GM21360 (cell line): Measurements from ENCODE around the gene CCDC57.
"Not testable (repeated sequence)": the region's sequence is repeated elsewhere in the genome, so short reads cannot be mapped to it uniquely, and the experiment has no call there.

Source experiments
- ATAC-seq: cut with Tn5 transposase; IDR thresholded peaks from one replicate; pipeline ENCODE4 v1.9.1; 2021; ENCODE audit warnings: mild to moderate bottlenecking, moderate library complexity; ENCODE audit not compliant: unreplicated experiment

Gene CCDC57

DNA sequence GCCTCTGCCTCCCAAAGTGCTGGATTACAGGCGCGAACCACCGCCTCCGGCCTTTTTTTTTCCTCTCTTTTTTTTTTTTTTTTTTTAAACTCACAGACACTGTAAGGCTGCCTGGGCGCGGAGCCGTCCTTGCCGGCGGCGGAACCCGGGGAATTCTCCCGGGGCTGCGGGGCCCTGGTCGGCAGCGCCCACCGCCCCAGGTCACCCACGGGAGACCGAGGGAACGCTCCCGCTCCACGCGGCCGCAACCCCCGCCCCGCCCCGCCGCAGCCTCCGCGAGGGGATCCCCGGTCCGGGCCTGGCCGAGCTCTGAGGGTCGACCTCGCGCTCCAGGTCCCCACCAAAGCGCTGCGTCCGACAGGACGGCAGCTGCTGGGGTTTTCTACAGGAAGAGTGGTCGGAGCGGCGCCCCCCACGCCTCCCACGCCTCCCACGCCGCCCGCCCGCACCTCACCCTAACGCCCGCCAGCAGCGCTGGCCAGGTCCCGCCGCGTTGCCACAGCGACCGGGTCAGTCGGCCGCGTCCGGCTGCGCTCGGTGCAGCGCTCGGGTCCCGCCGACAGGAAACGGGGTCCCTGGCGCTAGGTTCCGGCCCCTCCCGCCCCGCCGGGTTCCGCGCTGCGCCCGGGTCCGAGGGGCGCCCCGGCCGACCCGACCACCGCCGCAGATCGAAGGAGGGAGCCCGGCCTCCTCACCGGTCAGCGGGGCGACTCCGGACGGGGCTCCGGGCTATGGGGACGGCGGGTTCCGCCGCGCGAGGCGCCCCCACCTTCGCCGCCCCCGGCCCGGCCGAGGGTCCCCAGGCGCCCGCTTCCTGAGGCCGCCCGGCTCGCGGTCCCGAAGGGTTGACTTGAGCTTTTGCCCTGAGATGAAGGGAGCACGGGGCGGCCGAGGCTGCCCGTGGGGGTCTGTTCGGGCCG lies at the start of gene CCDC57:
CCDC57 (minus strand) TSS at position 512 of the 920 bp plus-strand sequence. CDS start 10,898 bp downstream, outside the sequence.
- ATAC-seq, result peak; percentile 66

GRCh38 chr17:82262344-82262743 lies 49.7 kb upstream of the CCDC57 start:
- no peak for ATAC-seq

- ATAC-seq, result not testable (repeated sequence)
Observed at GRCh38 chr17:82259972-82260961, 47.6 kb upstream of the CCDC57 start.

DNA sequence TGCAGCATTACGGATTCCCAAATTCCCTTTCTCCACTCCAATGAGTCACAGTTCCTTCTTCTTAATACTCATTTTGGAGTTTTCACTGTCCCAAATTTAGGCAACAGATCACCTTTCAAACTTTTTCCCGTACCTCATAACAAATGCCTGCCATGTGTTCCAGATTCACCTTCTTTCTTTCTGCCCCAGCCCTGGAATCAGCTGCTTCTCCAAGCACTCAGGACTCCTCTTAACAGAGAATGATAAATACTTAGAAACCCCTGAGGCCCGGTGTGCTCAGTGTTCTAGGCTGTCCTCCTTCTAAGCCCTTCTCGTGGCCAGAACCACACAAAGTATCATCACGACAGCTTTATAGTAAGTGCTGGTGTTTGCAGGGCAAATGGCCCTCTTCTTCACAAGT lies 45.9 kb upstream of the CCDC57 start:
- ATAC-seq, result no peak

DNA sequence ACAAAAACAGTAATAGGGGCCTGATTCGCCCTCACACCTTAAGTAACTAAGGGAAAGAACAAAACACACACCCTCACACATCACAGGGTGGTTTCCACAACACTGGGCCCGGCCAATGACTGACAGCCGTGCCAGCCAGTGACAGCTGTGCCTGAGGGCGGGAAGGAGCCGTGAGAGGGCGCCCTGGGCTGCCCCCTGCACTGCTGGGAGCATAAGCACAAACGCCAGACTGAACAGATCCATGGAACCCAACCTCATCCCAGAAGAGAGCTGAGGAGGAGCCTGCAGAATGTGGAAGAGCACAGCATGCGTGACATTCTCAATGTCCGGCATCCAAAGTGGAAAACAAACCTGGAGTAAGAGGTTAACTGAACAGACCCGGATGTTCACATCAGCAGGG lies 44.8 kb upstream of the CCDC57 start:
- ATAC-seq, result no peak

GRCh38 chr17:82256242-82256885 lies 43.7 kb upstream of the CCDC57 start:
- ATAC-seq, result no peak

DNA sequence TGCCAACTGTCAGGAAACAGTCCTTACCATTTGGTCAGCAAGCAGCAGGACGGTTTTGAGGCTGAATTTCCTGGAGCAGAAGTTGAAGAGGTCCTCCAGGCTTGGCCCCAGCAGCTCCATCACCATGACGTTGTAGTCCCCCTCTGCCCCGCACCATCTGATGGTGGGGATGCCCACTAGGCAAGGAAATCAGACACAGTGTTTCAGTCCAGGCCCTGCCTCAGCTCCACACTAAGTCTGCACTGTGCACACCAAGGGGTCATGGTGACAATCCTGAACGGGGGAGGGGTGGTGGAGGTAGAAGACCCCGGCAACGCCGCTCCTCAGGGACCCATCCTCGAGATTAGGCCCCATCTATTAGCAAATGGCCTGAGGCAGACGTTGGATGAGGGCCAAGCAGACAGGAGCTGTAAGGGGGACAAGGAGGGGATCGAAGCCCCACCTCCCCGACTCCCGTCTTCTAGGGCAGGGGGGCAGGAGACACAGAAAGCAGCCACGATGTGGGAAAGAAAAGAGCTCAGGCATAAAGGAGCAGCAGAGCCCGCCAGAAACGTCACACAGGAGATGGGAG lies 42.8 kb upstream of the CCDC57 start:
- no peak for ATAC-seq

GRCh38 chr17:82254746-82255145 lies 42.1 kb upstream of the CCDC57 start:
- ATAC-seq, result not testable (repeated sequence)

- ATAC-seq, result not testable (repeated sequence)
Observed at GRCh38 chr17:82254096-82254495, 41.5 kb upstream of the CCDC57 start.

DNA sequence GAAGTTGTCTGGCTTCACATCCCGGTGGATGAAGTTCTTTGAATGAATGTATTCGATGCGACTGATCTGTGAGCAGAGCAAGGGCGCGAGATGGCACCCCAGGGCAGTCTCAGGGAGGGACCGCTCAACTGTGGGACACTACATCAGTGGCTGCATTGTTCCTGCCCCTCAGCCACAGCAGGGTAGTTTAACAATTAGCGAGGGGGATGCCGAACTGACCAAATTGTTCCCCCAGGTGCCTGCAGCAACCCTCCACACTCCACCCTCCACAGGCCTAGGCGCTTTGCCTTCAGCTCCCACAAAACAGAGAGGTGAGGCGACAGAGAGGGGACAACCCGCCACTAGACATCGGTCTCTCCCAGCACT lies 40.5 kb upstream of the CCDC57 start:
- no peak for ATAC-seq

DNA sequence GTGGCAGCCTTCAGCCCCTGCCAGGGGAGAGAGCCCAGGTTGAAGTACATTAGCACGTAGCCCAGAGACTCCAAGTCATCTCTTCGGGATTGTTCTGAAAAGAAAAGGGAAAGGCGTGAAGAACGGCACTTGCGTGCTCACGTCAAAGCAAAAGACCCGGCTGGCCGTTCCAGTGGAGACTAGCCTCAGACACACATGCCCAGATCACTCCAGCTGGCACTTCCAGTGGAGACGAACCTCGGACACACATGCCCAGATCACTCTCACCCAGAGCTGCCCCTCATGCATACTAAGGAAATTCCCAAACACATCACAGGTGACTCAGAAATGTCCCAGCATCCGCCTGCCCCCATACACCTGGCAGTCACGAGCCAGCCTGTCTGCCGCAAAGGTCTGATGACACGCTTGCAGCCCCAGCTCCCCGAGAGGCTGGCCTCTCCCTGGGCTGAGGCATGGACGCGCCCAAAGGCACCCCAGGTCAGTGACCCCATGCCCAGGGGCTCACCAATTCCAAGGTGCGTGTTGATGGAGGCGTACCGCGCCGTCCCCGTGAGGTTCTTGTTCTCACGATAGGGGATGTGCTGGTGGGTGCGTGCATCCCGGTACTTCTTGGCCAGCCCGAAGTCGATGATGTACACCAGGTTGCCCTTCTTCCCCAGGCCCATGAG lies 40.0 kb upstream of the CCDC57 start:
- no peak for ATAC-seq

- ATAC-seq, result no peak
Observed at GRCh38 chr17:82250868-82251500, 38.3 kb upstream of the CCDC57 start.

GRCh38 chr17:82249896-82250581 lies 37.4 kb upstream of the CCDC57 start:
- no peak for ATAC-seq

DNA sequence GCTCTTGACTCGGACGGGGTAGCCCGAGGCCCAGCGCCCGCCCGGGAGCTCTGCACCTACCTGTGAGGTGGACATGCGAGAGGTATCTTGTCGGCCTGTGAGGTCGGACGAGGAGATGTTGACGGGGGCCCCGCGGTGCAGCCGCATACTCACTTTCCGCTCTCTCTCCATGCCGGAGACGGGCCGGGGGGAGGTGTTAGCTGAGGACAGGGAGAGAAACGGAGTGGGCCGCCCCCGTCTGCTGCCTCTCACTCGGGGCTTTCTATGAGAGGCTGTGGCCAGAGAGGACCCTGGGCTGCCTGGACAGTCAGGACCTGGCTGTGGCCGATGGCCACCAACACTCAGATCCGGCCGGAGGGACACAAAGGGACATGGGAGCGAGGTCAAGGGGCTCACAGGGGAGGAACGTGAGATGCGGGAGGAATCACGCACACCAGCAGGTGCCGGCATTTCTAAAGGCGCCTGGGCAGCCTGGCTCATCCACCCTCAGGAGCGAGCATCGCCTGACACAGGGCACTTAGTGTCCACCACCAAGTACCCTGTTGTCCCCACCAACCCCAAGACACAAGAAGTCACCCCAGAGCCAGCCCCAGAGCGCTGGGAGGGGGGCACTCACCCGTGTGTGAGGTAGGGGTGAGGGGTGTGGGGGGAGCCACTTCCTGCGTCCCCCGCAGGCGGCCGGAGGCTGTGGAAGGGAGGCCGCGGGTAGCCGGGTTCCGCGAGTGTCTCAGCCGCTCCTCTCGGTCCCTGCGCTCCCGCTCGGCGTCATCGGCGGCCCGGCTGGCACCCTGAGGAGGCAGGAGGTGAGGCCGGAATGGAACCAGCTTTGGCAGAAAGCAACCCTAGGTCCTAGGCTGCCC lies 36.4 kb upstream of the CCDC57 start:
- no peak for ATAC-seq

DNA sequence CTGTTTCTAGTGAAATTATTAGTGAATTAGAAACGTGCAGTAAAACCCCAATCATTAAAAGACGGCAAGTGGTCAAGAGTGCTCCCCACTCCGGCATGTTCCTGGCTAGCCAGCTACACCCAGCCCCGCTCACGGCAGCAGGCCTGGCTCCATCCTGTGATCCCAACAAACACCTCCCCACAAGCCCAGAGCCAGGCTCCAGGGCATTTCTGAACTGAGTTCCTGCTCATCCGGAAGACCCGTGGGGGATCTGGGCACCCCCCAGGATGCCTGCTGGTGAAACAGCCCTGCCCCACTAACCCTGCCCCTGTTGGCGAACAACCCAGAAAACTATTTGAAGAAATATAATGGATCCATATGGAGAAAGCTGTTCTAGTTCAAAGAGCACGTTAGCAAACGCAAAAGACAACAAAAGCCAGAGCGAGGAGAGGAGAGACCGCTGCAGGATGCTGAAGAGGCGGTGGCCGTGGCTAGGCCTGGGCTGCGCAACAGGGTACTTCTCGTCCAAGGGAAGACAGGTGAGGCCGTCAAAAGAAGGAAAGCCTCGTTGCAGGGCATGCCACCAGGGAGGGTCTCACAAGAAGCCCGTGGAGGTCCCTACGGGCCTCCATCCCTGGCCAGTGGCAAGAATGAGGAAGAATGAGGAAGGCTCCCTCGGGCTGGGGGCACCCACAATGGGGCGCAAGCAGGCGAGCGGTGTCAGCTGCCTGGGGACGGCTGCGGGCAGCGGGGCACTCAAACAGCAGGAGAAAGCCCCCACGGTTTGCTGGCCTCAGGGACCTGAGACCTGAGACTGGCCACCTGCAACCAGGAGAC lies 35.4 kb upstream of the CCDC57 start:
- no peak for ATAC-seq

DNA sequence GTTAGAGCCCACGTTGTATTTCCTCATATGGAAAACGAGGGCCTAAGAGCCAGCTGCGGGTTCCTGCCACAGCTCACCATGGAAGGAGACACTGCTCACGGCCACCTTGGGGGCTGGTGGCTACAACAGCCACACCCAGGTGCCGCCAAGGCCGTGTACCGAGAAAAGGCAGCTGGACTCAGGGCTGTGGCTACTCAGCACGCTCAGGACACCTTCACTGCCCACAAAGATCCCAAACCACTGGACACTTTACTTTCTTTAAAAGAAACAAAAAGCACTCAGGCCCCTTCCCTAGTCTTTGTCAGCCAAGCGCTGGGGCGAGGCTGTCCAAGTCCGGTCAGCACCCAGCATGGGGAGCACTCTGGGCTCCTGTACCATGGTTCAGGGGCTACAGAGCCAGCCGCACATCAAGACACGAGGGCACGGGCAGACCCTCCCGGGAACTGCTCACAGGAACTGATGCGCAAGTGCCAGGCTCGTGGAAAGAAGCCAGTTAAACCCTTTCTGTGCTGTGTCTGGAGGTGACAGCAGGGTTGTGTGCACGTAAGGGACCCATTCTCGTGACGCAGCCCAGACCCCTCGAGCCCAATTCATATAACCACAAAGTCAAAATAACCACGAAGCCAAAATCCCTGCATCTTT lies 34.7 kb upstream of the CCDC57 start:
- no peak for ATAC-seq
